NT2/D1 (cell line): ENCODE measurements around the gene SMIM5.

Experiments
- DNase-seq: peaks from one replicate; pipeline ENCODE4 v3.0.0-alpha.2; 2011; ENCODE audit warnings: low read depth, low spot score
- H3K27me3 ChIP-seq: 2 replicates; pipeline ENCODE4 v1.6.0; 2011; ENCODE audit warnings: mild to moderate bottlenecking; ENCODE audit not compliant: insufficient read length, insufficient read depth
- H3K36me3 ChIP-seq: 2 replicates; pipeline ENCODE4 v1.6.1; 2011; ENCODE audit warnings: mild to moderate bottlenecking, low read length, mixed read lengths; ENCODE audit not compliant: insufficient read depth, insufficient read length
- H3K4me1 ChIP-seq: 2 replicates; pipeline ENCODE4 v1.5.1; 2011; ENCODE audit not compliant: insufficient read depth, insufficient read length
- H3K4me3 ChIP-seq: 2 replicates; pipeline ENCODE4 v1.5.1; 2011; ENCODE audit warnings: low read depth; ENCODE audit not compliant: insufficient read length
- H3K9ac ChIP-seq: 2 replicates; pipeline ENCODE4 v1.6.0; 2011; ENCODE audit warnings: low read depth; ENCODE audit not compliant: insufficient read length
- H3K9me3 ChIP-seq: 2 replicates; pipeline ENCODE4 v1.5.1; 2011; ENCODE audit warnings: mild to moderate bottlenecking, low read length; ENCODE audit not compliant: insufficient read depth
- SUZ12 ChIP-seq: IDR thresholded peaks from 2 replicates; pipeline ENCODE4 v1.6.1; 2011; ENCODE audit not compliant: insufficient read length, insufficient read depth; ENCODE audit errors: extremely low read depth
- YY1 ChIP-seq: IDR thresholded peaks from 2 replicates; pipeline ENCODE4 v1.6.1; 2011; ENCODE audit not compliant: insufficient read length, insufficient read depth
- ZNF274 ChIP-seq: IDR thresholded peaks from 2 replicates; pipeline ENCODE4 v1.6.1; 2011; ENCODE audit warnings: mild to moderate bottlenecking, low read depth, low read length

The SMIM5 gene

DNA sequence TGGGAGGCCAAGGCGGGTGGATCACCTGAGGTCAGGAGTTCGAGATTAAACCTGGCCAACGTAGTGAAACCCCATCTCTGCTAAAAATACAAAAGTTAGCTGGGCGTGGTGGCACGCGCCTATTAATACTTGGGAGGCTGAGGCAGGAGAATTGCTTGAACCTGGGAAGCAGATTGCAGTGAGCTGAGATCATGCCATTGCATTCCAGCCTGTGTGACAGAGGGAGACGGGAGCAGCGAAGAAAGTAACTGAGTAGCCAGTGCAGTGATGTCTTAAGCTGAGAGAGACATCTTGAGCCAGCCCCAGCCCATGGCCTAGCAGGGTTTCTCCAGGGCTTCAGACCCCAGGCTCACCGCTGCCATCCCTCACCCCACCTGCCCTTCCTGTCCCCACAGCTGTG lies 9.8 kb upstream of the SMIM5 start:
- no peak overlapping the region for H3K4me3 ChIP-seq
- H3K27me3 ChIP-seq = no peaks in the 10 kb centered on the region
- peaks cover 33% of the 10 kb centered on the region for H3K36me3 ChIP-seq
- DNase-seq = no peak
- no peak overlapping the region for H3K9ac ChIP-seq
- peaks cover 34% of the 10 kb centered on the region for H3K4me1 ChIP-seq
- TF ChIP-seq SUZ12 (no peak), YY1 (no peak), ZNF274 (no peak)
- H3K9me3 ChIP-seq = no peaks in the 10 kb centered on the region

GRCh38 chr17:75624021-75624420 lies 9.2 kb upstream of the SMIM5 start:
- H3K4me3 ChIP-seq = no peak overlapping the region
- peaks cover 38% of the 10 kb centered on the region for H3K36me3 ChIP-seq
- no peaks in the 10 kb centered on the region for H3K27me3 ChIP-seq
- H3K9ac ChIP-seq = no peak overlapping the region
- no peaks in the 10 kb centered on the region for H3K9me3 ChIP-seq
- peaks cover 34% of the 10 kb centered on the region for H3K4me1 ChIP-seq
- no peak for DNase-seq
- TF ChIP-seq ZNF274 = no peak
- no peak for TF ChIP-seq YY1
- TF ChIP-seq SUZ12 = no peak

DNA sequence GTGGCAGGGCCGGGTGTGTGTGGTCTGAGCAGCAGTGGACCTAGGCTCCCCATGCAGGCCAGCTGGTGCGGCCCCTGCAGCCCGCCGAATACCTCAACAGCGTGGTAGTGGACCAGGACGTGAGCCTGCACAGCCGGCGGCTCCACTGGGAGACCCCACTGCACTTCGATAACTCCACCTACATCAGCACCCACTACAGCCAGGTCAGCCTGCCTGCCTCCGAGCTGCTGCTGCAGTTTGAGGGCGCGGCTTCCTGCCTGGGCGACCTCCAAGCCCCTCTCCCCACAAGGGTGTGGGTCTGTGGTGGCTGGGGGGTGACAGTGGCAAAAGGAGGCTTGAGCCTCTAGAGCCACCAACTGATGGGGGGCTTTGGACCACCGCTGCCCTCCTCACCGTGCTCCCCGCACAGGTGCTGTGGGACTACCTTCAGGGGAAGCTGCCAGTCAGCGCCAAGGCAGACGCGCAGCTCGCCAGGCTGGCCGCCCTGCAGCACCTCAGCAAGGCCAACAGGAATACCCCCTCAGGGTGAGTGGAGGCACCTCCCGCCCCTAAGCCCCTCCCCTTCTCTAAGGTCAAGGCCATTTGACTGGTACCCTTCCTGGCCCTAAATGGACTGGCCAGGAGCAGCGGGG lies 8.4 kb upstream of the SMIM5 start:
- Histone ChIP-seq H3K27me3 (no peaks in the 10 kb centered on the region), H3K4me1 (peaks cover 32% of the 10 kb centered on the region), H3K9ac (no peak overlapping the region), H3K9me3 (no peaks in the 10 kb centered on the region), H3K36me3 (peaks cover 46% of the 10 kb centered on the region), H3K4me3 (no peak overlapping the region)
- DNase-seq = no peak
- TF ChIP-seq YY1 = no peak
- TF ChIP-seq ZNF274 = no peak
- TF ChIP-seq SUZ12 = no peak

- H3K4me1 ChIP-seq = peaks cover 28% of the 10 kb centered on the region
- TF ChIP-seq SUZ12 = no peak
- TF ChIP-seq YY1 = no peak
- no peak for TF ChIP-seq ZNF274
- DNase-seq = no peak
- no peaks in the 10 kb centered on the region for H3K9me3 ChIP-seq
- no peaks in the 10 kb centered on the region for H3K27me3 ChIP-seq
- no peak overlapping the region for H3K4me3 ChIP-seq
- peaks cover 56% of the 10 kb centered on the region for H3K36me3 ChIP-seq
- no peak overlapping the region for H3K9ac ChIP-seq
Observed at GRCh38 chr17:75625813-75626486, 7.3 kb upstream of the SMIM5 start.

GRCh38 chr17:75626496-75627038 lies 6.7 kb upstream of the SMIM5 start:
- Histone ChIP-seq H3K9me3 (no peaks in the 10 kb centered on the region), H3K4me3 (no peak overlapping the region), H3K27me3 (no peaks in the 10 kb centered on the region), H3K4me1 (peaks cover 23% of the 10 kb centered on the region), H3K9ac (no peak overlapping the region), H3K36me3 (peaks cover 62% of the 10 kb centered on the region)
- no peak for TF ChIP-seq YY1
- no peak for TF ChIP-seq SUZ12
- no peak for TF ChIP-seq ZNF274
- no peak for DNase-seq

GRCh38 chr17:75627094-75627493 lies 6.1 kb upstream of the SMIM5 start:
- Histone ChIP-seq H3K9ac (no peak overlapping the region), H3K9me3 (no peaks in the 10 kb centered on the region), H3K36me3 (peaks cover 67% of the 10 kb centered on the region), H3K4me3 (no peak overlapping the region), H3K4me1 (peaks cover 18% of the 10 kb centered on the region), H3K27me3 (no peaks in the 10 kb centered on the region)
- no peak for TF ChIP-seq SUZ12
- TF ChIP-seq ZNF274 = no peak
- TF ChIP-seq YY1 = no peak
- DNase-seq = no peak

DNA sequence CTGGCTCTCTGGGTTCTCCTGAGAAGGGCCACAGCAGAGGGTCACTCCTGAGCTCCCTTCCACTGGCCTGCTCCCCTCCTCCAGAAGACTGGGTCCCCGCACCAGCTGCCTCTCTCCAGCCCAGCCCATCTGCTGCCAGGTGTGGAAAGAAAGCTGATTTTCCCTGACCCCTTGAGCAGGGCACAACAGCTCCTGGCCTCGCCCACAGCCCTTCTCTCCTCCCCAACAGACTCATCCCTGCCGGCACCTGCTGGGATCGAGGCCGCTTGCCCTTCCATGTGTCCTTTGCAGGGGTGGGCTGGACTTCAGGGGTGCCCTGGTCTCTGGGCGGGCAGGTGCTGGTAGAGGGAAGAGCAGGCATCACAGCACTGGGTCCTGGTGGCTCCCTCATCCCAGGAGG lies 4.8 kb upstream of the SMIM5 start:
- Histone ChIP-seq H3K4me3 (no peak overlapping the region), H3K9ac (peak overlapping the region; percentile 21), H3K4me1 (peaks cover 30% of the 10 kb centered on the region), H3K36me3 (peaks cover 74% of the 10 kb centered on the region), H3K9me3 (no peaks in the 10 kb centered on the region), H3K27me3 (no peaks in the 10 kb centered on the region)
- no peak for DNase-seq
- TF ChIP-seq YY1 (no peak), SUZ12 (no peak), ZNF274 (no peak)
